Activated T-helper 2 cell treated with anti-CD3 and anti-CD28 coated beads, Interferon-gamma antibody, Interleukin-2, Interleukin-4, amounts not matched to agents 10 μg/mL and 5 μg/mL and 100 μg/mL, durations not matched to agents 14 hours and 24 hours and 36 hours (primary cell): Measurements from ENCODE around the gene KCNAB1. TPM values are rescaled to one million over a fixed set of nuclear protein-coding genes. Genes with fewer than 3 reads are reported as not detected.
"Not testable (repeated sequence)": the region's sequence is repeated elsewhere in the genome, so short reads cannot be mapped to it uniquely, and the experiment has no call there.

ENCODE experiments used
- DNase-seq: peaks from one replicate; pipeline ENCODE4 v3.0.0; 2021; ENCODE audit warnings: low spot score
- H3K27ac Mint-ChIP-seq: one replicate; pipeline ENCODE4 v1.8.0; 2021; ENCODE audit warnings: mixed read lengths
- H3K27me3 Mint-ChIP-seq: one replicate; pipeline ENCODE4 v1.8.0; 2021; ENCODE audit warnings: low read depth, mixed read lengths
- H3K36me3 Mint-ChIP-seq: one replicate; pipeline ENCODE4 v1.8.0; 2021; ENCODE audit warnings: low read depth, mixed read lengths
- H3K4me1 Mint-ChIP-seq: one replicate; pipeline ENCODE4 v1.8.0; 2021; ENCODE audit warnings: low read depth, mixed read lengths
- H3K4me3 Mint-ChIP-seq: one replicate; pipeline ENCODE4 v1.8.0; 2021; ENCODE audit warnings: low read depth, mild to moderate bottlenecking, moderate library complexity, mixed read lengths
- H3K9me3 Mint-ChIP-seq: one replicate; pipeline ENCODE4 v1.8.0; 2021; ENCODE audit warnings: mixed read lengths
- intact Hi-C: fragments of 100-400 bp; cut with micrococcal nuclease; formaldehyde crosslinking; loops from one replicate; pipeline ENCODE4 v1.15.1; 2023
- total RNA-seq: library from RNA; stranded (reverse); gene quantifications from 2 replicates; pipeline ENCODE4 v1.2.3, GENCODE V29; 2022

Gene KCNAB1
- total RNA-seq, 1 donor from 2014 or later, result not detected

DNA sequence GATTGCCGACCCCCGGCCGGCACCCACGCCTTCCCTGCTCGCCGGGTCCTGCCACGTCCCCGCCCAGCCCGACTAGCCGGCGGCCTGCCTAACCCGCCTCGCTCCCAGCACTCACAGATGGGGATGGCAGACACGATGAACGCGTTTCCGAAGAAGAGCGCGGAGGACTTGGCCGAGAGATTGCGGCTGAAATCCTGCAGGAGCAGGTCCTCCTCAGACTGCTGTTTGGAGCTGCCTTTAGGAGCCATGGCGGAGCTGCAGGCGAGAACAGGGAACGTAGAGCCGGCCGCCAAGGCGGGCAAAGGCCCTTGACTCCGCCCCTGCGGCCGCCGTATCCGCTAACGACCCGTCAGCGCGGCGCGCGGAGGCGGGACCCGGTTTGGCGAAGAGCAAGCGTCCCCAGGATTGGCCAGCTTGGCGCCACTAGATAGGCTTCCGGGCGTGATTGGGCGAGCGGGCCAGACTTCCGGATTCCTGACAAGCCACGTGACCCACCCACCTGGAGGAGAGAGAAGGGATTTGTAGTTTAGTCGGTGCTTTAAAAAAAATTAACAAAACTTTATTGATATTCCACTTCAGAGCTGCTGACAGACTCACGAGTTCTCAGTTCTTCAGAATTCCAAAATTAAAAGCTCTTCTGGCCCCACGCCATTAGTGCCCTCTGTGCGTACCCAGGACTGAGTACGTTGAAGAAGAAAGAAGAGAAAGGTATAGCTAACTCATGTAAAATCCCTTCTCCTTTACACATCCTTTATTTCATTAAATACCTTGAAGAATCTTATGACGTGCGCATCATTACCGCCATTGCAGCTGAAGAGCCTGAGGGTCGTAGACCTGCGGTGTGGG lies 434.7 kb downstream of the KCNAB1 start, which contains the start of gene SSR3:
TSS of gene SSR3 (minus strand) at position 276 of the 846 bp plus-strand sequence. CDS start at position 248, 28 bp downstream.
- Mint-ChIP-seq H3K9me3 (peaks cover 5% of the 10 kb centered on the region), H3K4me3 (peak within 1 kb of the TSS; percentile 96), H3K27ac (peak within 1 kb of the TSS; percentile 92), H3K27me3 (no peaks in the 10 kb centered on the region), H3K4me1 (peaks cover 47% of the 10 kb centered on the region), H3K36me3 (peaks cover 41% of the 10 kb centered on the region)
- intact Hi-C loops, result loop anchor here (1.0 to 2.0 kb wide), 9 partner anchors 52 to 620 kb away; partner anchors contain the start of genes CCNL1 and TIPARP
- DNase-seq, result peak; percentile 98

DNA sequence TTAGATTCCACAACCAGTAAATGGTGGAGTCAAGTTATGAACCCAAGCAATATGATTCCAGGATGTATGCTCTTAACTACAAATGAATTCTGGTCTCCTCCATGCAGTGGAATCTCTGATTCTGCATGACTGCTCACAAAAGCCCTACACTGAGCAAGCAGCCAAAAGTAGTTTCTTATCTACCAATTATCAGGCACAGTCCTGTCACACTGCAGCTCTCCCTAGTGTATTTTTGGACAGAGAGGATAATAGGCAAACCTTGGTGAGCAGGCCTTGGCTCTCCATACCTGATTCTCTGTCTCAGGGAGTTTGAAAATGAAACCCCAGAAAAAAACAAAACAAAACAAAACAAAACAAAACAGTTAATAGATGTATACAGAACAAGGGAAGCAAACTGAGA lies 438.0 kb downstream of the KCNAB1 start:
- Mint-ChIP-seq H3K36me3 (peaks cover 7% of the 10 kb centered on the region), H3K27me3 (peaks cover 8% of the 10 kb centered on the region), H3K4me1 (peaks cover 17% of the 10 kb centered on the region), H3K27ac (no peak overlapping the region), H3K9me3 (peaks cover 5% of the 10 kb centered on the region), H3K4me3 (no peak overlapping the region)
- no peak for DNase-seq
- intact Hi-C loops, result no loop called here

DNA sequence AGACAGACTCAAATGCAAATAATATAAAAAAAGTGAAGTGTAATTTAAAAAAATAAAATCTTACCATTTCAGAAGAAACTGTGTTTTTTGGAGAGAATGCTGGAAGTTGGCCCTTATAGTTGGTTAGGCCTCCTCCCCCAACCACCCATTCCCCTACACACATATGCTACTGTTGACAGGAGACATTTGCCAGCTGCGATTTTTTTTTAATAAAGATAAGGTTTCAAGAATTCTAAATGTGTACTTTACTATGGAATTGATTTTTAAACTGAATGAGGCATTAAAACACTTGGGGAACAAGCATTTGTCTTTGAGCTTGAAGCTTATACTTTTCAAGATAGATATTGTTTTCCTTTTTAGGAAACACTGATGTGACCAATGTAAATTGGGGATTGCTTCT lies 438.9 kb downstream of the KCNAB1 start:
- Mint-ChIP-seq H3K9me3 (peaks cover 5% of the 10 kb centered on the region), H3K27ac (no peak overlapping the region), H3K36me3 (no peaks in the 10 kb centered on the region), H3K4me1 (peaks cover 17% of the 10 kb centered on the region), H3K27me3 (peaks cover 17% of the 10 kb centered on the region), H3K4me3 (no peak overlapping the region)
- DNase-seq, result no peak
- intact Hi-C loops, result no loop called here

DNA sequence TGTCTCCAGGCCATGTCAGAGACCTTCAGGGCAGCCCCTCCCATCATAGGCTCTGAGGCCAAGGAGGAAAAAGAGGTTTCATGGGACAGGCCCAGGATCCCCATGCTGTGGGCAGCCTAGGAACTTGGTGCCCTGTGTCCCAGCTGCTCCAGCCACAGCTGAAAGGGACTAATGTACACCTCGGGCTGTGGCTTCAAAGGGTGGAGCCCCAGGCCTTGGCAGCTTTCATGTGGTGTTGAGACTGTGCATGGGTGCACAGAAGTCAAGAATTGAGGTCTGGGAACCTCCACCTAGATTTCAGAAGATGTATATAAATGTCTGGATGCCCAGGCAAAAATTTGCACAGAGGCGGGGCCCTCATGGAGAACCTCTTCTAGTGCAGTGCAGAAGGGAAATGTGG lies 441.2 kb downstream of the KCNAB1 start:
- H3K4me1 Mint-ChIP-seq, result peaks cover 6% of the 10 kb centered on the region

DNA sequence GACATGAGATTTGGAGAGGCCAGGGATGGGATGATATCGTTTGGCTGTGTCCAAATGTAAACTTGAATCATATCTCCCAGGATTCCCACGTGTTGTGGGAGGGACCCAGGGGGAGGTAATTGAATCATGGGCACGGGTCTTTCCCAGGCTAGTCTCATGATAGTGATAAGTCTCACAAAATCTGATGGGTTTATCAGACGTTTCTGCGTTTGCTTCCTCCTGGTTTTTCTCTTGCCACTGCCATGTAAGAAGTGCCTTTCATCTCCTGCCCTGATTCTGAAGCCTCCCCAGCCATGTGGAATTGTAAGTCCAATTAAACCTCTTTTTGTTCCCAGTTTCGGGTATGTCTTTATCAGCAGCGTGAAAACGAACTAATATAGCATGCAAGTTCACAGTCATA lies 442.1 kb downstream of the KCNAB1 start:
- DNase-seq, H3K4me3 Mint-ChIP-seq, H3K9me3 Mint-ChIP-seq, H3K36me3 Mint-ChIP-seq, H3K27ac Mint-ChIP-seq, intact Hi-C loops, H3K4me1 Mint-ChIP-seq: not testable (repeated sequence)
- H3K27me3 Mint-ChIP-seq, result peaks cover 22% of the 10 kb centered on the region

More for the DNA sequence above, 441.2 kb downstream of the KCNAB1 start:
- no peak overlapping the region for H3K27ac Mint-ChIP-seq
- intact Hi-C loops, result no loop called here
- H3K4me3 Mint-ChIP-seq, result no peak overlapping the region
- H3K9me3 Mint-ChIP-seq, result no peaks in the 10 kb centered on the region
- H3K36me3 Mint-ChIP-seq, result no peaks in the 10 kb centered on the region
- no peak for DNase-seq
- peaks cover 22% of the 10 kb centered on the region for H3K27me3 Mint-ChIP-seq

DNA sequence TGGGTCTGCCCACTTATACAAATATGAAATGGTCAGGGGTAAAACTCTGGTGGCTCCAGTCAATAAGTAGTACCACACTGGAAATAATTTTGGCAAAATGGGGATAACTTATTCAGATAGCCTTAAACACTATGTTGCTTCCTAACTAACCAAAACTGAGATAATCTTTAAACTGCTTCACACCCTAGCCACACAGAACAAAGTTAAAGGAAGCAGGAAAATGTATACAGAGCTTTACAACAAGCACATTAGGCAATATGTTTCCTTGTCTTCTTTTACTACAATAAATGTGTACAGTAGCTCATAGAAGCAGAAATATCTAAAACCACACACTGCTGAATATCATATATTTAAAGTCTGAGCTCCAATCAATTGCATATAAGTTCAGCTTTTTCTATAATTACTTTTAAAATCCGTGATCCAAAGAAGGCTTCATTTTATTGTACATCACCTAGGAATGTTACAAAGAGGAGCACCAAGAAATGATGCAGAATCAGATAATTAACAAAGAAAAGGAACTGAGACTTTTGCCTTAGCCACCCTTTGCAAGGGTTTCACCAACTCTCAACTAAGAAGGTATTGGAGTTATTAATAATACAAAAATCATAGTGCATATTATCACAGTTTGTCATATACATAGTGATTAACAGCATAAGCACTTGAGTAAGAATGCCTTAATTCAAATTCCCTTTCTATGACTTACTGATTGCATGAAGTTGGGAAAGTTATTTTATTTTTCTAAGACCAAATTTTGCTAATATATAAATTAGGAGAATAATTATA lies 443.7 kb downstream of the KCNAB1 start:
- H3K27ac Mint-ChIP-seq, result no peak overlapping the region
- no peak for DNase-seq
- intact Hi-C loops, result no loop called here
- H3K4me1 Mint-ChIP-seq, result peaks cover 4% of the 10 kb centered on the region
- H3K9me3 Mint-ChIP-seq, result no peaks in the 10 kb centered on the region
- no peaks in the 10 kb centered on the region for H3K36me3 Mint-ChIP-seq
- H3K4me3 Mint-ChIP-seq, result no peak overlapping the region
- H3K27me3 Mint-ChIP-seq, result peaks cover 25% of the 10 kb centered on the region

DNA sequence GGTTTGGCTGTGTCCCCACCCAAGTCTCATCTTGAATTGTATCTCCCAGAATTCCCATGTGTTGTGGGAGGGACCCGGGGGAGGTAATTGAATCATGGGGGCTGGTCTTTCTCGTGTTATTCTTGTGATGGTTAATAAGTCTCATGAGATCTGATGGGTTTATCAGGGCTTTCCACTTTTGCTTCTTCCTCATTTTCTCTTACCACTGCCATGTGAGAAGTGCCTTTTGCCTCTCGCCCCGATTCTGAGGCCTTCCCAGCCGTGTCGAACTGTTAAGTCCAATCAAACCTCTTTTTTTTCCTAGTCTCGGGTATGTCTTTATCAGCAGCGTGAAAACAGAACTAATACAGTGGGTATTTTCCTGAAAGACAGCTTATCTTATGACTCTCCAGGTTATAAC lies 448.6 kb downstream of the KCNAB1 start:
- H3K4me3 Mint-ChIP-seq, H3K36me3 Mint-ChIP-seq, DNase-seq, H3K27ac Mint-ChIP-seq, H3K9me3 Mint-ChIP-seq, H3K4me1 Mint-ChIP-seq, intact Hi-C loops: not testable (repeated sequence)
- peaks cover 36% of the 10 kb centered on the region for H3K27me3 Mint-ChIP-seq

DNA sequence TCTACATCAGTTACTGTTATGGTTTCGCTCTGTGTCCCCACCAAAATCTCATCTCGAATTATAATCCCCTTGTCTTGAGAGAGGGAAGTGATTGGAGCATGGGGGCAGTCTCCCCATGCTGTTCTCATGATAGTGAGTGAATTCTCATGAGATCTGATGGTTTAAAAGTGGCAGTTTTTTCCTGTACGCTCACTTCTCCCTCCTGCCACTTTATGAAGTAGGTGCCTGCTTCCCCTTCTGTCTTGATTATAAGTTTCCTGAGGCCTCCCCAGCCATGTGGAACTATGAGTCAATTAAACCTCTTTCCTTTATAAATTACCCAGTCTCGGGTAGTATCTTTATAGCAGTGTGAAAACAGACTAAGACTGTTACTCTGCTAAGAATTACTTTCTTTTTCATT lies 449.5 kb downstream of the KCNAB1 start:
- H3K9me3 Mint-ChIP-seq, result not testable (repeated sequence)

DNA sequence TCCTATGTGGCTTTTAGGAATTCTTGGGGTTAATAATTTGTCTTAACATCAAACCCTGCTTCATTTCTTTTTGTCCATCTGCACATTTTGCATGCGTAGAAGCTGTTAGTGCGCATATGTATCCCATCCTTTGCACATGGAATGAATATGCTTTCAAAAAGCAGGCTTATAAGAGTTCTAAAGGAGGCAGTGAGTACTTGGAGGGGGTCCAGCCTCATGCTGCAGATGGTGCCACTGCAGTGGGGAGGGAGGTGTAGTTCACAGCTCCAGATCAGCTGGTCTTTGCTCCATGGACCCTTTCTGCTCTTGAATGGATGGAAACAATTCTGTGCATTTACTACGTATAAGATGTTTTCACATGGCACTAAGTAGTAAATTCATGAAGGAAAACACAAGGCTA lies 455.3 kb downstream of the KCNAB1 start:
- H3K9me3 Mint-ChIP-seq, result no peaks in the 10 kb centered on the region
- intact Hi-C loops, result no loop called here
- H3K27ac Mint-ChIP-seq, result no peak overlapping the region
- no peaks in the 10 kb centered on the region for H3K36me3 Mint-ChIP-seq
- H3K4me1 Mint-ChIP-seq, result no peaks in the 10 kb centered on the region
- peaks cover 54% of the 10 kb centered on the region for H3K27me3 Mint-ChIP-seq
- no peak for DNase-seq
- no peak overlapping the region for H3K4me3 Mint-ChIP-seq

More for the DNA sequence above, 449.5 kb downstream of the KCNAB1 start:
- DNase-seq, H3K27ac Mint-ChIP-seq, intact Hi-C loops, H3K36me3 Mint-ChIP-seq, H3K4me3 Mint-ChIP-seq, H3K4me1 Mint-ChIP-seq: not testable (repeated sequence)
- peaks cover 41% of the 10 kb centered on the region for H3K27me3 Mint-ChIP-seq

DNA sequence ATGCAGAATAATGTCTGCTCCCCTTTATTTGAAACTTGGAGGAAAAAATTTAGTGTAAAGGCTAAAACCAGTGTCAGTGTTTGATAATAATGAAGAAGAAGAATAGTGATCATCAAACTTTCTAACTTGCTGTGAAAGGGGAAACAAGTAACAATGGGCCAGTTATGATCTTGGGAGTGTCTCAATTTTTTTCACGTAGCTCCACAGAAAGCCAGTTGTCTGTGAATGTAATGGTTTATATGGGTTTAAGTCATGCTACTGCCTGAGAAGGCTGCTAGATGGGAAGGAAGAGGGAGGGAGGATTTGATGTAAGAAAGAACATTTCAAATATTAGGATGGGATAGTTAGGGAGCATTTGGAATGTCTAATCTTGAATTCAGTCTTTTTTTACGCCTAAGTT lies 455.7 kb downstream of the KCNAB1 start:
- H3K27me3 Mint-ChIP-seq, result peaks cover 52% of the 10 kb centered on the region
- intact Hi-C loops, result no loop called here
- no peaks in the 10 kb centered on the region for H3K36me3 Mint-ChIP-seq
- H3K4me3 Mint-ChIP-seq, result no peak overlapping the region
- H3K9me3 Mint-ChIP-seq, result no peaks in the 10 kb centered on the region
- no peak for DNase-seq
- no peaks in the 10 kb centered on the region for H3K4me1 Mint-ChIP-seq
- no peak overlapping the region for H3K27ac Mint-ChIP-seq

DNA sequence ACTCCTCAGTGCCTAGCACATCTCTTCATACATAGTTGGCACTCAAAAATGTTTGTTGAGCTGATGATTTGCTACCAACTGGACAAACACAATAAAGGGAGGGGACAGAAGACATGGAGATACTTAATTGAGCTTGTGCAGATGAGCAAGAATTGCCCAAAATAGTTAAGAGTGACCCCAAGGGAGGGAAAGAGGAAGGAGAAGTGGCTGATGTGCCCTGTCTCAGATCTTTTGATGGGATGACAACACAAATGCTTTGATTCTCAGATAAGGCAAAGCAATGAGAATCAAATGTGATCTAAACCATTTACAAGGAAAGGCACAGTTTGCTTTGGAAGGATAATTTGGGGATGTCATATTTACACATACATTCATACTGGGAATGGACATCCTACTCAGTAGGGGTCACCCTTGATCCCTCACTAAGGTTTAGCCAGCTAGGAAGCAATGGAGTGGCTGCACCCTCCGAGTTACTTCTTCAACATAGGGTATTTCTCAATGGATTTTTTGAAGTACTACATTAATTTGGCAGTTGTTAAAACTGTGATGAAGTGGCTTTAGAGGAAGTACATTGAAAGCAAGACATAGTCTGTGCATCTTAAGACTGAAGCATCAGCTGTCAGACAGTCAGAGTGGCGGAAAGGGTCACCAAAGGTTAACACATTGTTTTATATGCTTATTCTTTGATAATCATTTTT lies 456.4 kb downstream of the KCNAB1 start:
- Mint-ChIP-seq H3K9me3 (no peaks in the 10 kb centered on the region), H3K27me3 (peaks cover 48% of the 10 kb centered on the region), H3K36me3 (no peaks in the 10 kb centered on the region), H3K4me1 (peaks cover 3% of the 10 kb centered on the region), H3K27ac (no peak overlapping the region), H3K4me3 (no peak overlapping the region)
- no peak for DNase-seq
- intact Hi-C loops, result no loop called here

DNA sequence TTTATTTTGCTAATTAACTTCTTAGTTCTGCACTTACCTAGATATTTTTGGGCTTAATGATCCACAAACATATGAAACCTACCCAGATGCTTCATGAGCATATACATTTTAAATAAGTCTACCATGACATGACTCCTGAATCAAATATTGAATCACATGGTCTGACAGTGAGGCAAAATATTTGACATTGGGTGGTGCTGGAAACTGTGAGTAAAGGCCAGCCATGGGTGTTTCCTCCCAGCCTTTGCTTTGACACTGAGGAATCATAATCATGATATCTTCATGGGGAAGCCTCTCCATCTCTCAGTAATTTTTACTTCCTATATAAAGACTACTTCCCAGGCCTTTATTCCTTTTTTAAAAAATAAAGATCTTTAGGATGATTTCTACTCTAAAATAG lies 457.4 kb downstream of the KCNAB1 start:
- no peak for DNase-seq
- Mint-ChIP-seq H3K36me3 (no peaks in the 10 kb centered on the region), H3K4me1 (peaks cover 4% of the 10 kb centered on the region)

More for the DNA sequence above, 457.4 kb downstream of the KCNAB1 start:
- Mint-ChIP-seq H3K27me3 (peaks cover 40% of the 10 kb centered on the region), H3K9me3 (no peaks in the 10 kb centered on the region), H3K4me3 (no peak overlapping the region), H3K27ac (no peak overlapping the region)
- intact Hi-C loops, result no loop called here
